B cell (primary cell): ENCODE results near the gene NFYC. TPM values are rescaled to one million over a fixed set of nuclear protein-coding genes. Genes with fewer than 3 reads are reported as not detected.
A peak's percentile ranks its signal among the peaks of the same experiment; 100 is the strongest.

Experiments used
- ATAC-seq: fragments of 200-7000 bp; cut with Tn5 transposase; one replicate; pipeline ENCODE4 v1.10.0; 2021; ENCODE audit warnings: low read depth, mild to moderate bottlenecking, moderate number of reproducible peaks, moderate library complexity
- CTCF ChIA-PET: fragments of 350-600 bp; sonication (Branson Sonifier 250); formaldehyde crosslinking; loops from one replicate; lab custom pipeline; 2021; ENCODE audit warnings: antibody characterized with exemption, inconsistent platforms; lab: Charles Lee
- POLR2A ChIA-PET: fragments of 350-600 bp; sonication (Branson Sonifier 250); formaldehyde crosslinking; loops from one replicate; lab custom pipeline; 2021; ENCODE audit warnings: antibody characterized with exemption; lab: Charles Lee
- DNase-seq: peaks from one replicate; pipeline ENCODE4 v3.0.0; 2013
- H2AFZ ChIP-seq: 2 replicates; pipeline ENCODE4 v1.6.1; 2012; ENCODE audit warnings: mild to moderate bottlenecking, low read depth, low read length; ENCODE audit not compliant: insufficient read depth, poor library complexity, severe bottlenecking
- H3K27ac ChIP-seq, 2 donors: 1 replicate in 1 of 2; 2 replicates in 1 of 2; pipeline ENCODE4 v1.5.1; 2012 to 2013; ENCODE audit warnings: low read length in 2 of 2, mild to moderate bottlenecking in 2 of 2, moderate library complexity in 1 of 2
- H3K27me3 ChIP-seq, 4 experiments: fragments of 200-600 bp in 1 of 4; sonication (generic) in 1 of 4; replicated peaks in 1 of 4; 1 replicate in 2 of 4; 2 replicates in 2 of 4; pipeline versions ENCODE4 v1.6.1 to v1.7.0; 2013 to 2016; ENCODE audit warnings: low read length in 3 of 4, mild to moderate bottlenecking in 2 of 4, mixed read lengths in 1 of 4, moderate library complexity in 1 of 4; ENCODE audit not compliant: insufficient read depth in 4 of 4, control insufficient read depth in 3 of 4; ENCODE audit errors: control extremely low read depth in 1 of 4
- H3K36me3 ChIP-seq, 2 experiments: replicated peaks in 1 of 2; 1 replicate in 1 of 2; 2 replicates in 1 of 2; pipeline versions ENCODE4 v1.6.1 to v1.7.1; 2013; ENCODE audit warnings: low read length in 1 of 2; ENCODE audit not compliant: insufficient read depth in 2 of 2, control insufficient read depth in 1 of 2; ENCODE audit errors: control extremely low read depth in 1 of 2, extremely low read depth in 1 of 2
- H3K4me1 ChIP-seq, 2 donors: fragments of 200-600 bp in 1 of 2; sonication (generic) in 1 of 2; 1 replicate in 1 of 2; 2 replicates in 1 of 2; pipeline versions ENCODE4 v1.5.1 to v1.6.1; 2013 to 2017; ENCODE audit warnings: low read length in 2 of 2; ENCODE audit not compliant: control insufficient read depth in 2 of 2, insufficient read depth in 2 of 2
- H3K4me2 ChIP-seq: replicated peaks from 2 replicates; pipeline ENCODE3; 2012; ENCODE audit warnings: mild to moderate bottlenecking, low read depth, low read length; ENCODE audit not compliant: poor library complexity, severe bottlenecking
- H3K4me3 ChIP-seq, 5 experiments: fragments of 200-600 bp in 1 of 5; sonication (generic) in 1 of 5; 1 replicate in 3 of 5; 2 replicates in 2 of 5; pipeline versions ENCODE4 v1.5.1 to v1.7.0; 2011 to 2016; ENCODE audit warnings: low read length in 4 of 5, mild to moderate bottlenecking in 4 of 5, low read depth in 2 of 5, control low read depth in 1 of 5, moderate library complexity in 1 of 5; ENCODE audit not compliant: insufficient read depth in 1 of 5; ENCODE audit errors: control extremely low read depth in 1 of 5, extremely low read depth in 1 of 5
- H3K79me2 ChIP-seq: fragments of 200-600 bp; sonication (generic); one replicate; pipeline ENCODE4 v1.6.0; 2016; ENCODE audit warnings: low read length; ENCODE audit not compliant: control insufficient read depth, insufficient read depth
- H3K9ac ChIP-seq: fragments of 200-600 bp; sonication (generic); 2 replicates; pipeline ENCODE4 v1.6.1; 2017; ENCODE audit warnings: mild to moderate bottlenecking, low read length, moderate library complexity
- H3K9me3 ChIP-seq, 3 donors: one replicate each; pipeline versions ENCODE4 v1.6.1 to v1.7.1; 2013; ENCODE audit warnings: low read length in 2 of 3; ENCODE audit not compliant: control insufficient read depth in 2 of 3, insufficient read depth in 1 of 3; ENCODE audit errors: control extremely low read depth in 1 of 3
- H4K20me1 ChIP-seq: 2 replicates; pipeline ENCODE4 v1.6.0; 2012; ENCODE audit warnings: mild to moderate bottlenecking, low read length; ENCODE audit not compliant: insufficient read depth, control insufficient read depth, poor library complexity, severe bottlenecking
- H3K27ac Mint-ChIP-seq: one replicate; pipeline ENCODE4 v1.8.0; 2021; ENCODE audit warnings: mixed read lengths
- H3K27me3 Mint-ChIP-seq: one replicate; pipeline ENCODE4 v1.8.0; 2021; ENCODE audit warnings: mixed read lengths
- H3K4me1 Mint-ChIP-seq: one replicate; pipeline ENCODE4 v1.8.0; 2021; ENCODE audit warnings: mixed read lengths
- H3K4me3 Mint-ChIP-seq: one replicate; pipeline ENCODE4 v1.8.0; 2021; ENCODE audit warnings: mixed read lengths
- H3K9me3 Mint-ChIP-seq: one replicate; pipeline ENCODE4 v1.8.0; 2022; ENCODE audit warnings: mixed read lengths; ENCODE audit not compliant: insufficient read depth
- EZH2 ChIP-seq: IDR thresholded peaks from 2 replicates; pipeline ENCODE4 v1.6.1; 2012; ENCODE audit warnings: borderline replicate concordance, low read depth, mild to moderate bottlenecking, moderate library complexity, low read length; ENCODE audit not compliant: insufficient read depth, poor library complexity, severe bottlenecking
- WGBS: methylation state at CpG from one replicate; pipeline ENCODE4 v1.1.5; 2013; ENCODE audit warnings: missing lambda C conversion rate; ENCODE audit not compliant: insufficient coverage; 5-methylcytosine and 5-hydroxymethylcytosine counted together
- intact Hi-C: fragments of 100-400 bp; cut with micrococcal nuclease; formaldehyde crosslinking; loops from one replicate; pipeline ENCODE4 v1.10.0; 2022
- polyA plus RNA-seq: library from polyadenylated mRNA; depleted of rRNA; stranded (reverse); fragments of >200 nt; gene quantifications from 2 replicates; pipeline ENCODE4 v1.2.3, GENCODE V29; 2012
- total RNA-seq, 2 donors: library from RNA; stranded (reverse); fragments of 120-200 nt in 1 of 2; gene quantifications; 1 replicate in 1 of 2; 2 replicates in 1 of 2; pipeline versions ENCODE4 v1.2.3 to v1.2.4, GENCODE V29; 2013 to 2022
- TF ChIP-seq, protein P1 (sequence below): fragments of 200-600 bp; IDR thresholded peaks from one replicate; pipeline ENCODE4 v1.8.0; 2022; ENCODE audit warnings: antibody characterized with exemption, mild to moderate bottlenecking

Gene NFYC
- total and polyA plus RNA-seq, 2 donors (not counting 1 experiment from before 2014, with no cell fraction given), result 88.7 to 123 TPM

DNA sequence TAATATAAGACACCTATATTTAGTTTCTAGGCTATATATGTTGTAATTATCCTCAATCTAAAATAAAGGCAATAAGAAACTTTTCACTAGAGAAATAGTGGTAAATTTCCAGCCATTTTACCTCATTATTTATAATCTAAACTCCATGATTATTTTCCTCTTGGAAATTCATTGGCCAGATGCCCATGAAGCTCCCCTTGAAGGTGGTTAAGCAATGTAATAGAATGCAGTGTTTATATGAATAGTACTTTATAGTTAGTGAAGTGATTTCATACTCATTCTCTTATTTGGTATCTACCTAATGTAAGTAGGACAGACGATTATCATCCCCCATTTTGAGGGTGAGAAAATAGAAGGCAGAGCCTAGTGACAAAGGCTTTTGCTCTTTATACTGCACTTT lies 26.5 kb downstream of the NFYC start:
- POLR2A ChIA-PET, result interaction anchor here (1.5 kb wide), 1 partner anchor 27 kb away, joined by 3 read pairs; the partner anchor contains the start of gene NFYC
- ATAC-seq (no peak), DNase-seq (no peak)
- Histone ChIP-seq H2AFZ (no peak overlapping the region), H3K79me2 (peaks cover 96% of the 10 kb centered on the region), H4K20me1 (peaks cover 10% of the 10 kb centered on the region), H3K9ac (no peak overlapping the region), H3K4me1 (peaks cover 27 to 28% of the 10 kb centered on the region in 2 donors), H3K36me3 (peaks cover 0 to 15% of the 10 kb centered on the region in 2 experiments), H3K4me3 (no peak overlapping the region), H3K27me3 (no peaks in the 10 kb centered on the region), H3K9me3 (no peaks in the 10 kb centered on the region), H3K27ac (peak overlapping the region in 1 of 2 donors; percentile 17), H3K4me2 (no peak overlapping the region)
- H3K4me1 Mint-ChIP-seq, result peaks cover 69% of the 10 kb centered on the region
- no peak overlapping the region for H3K4me3 Mint-ChIP-seq
- no peaks in the 10 kb centered on the region for H3K27me3 Mint-ChIP-seq
- H3K9me3 Mint-ChIP-seq, result no peaks in the 10 kb centered on the region
- no peak overlapping the region for H3K27ac Mint-ChIP-seq
- TF ChIP-seq, protein P1, sequence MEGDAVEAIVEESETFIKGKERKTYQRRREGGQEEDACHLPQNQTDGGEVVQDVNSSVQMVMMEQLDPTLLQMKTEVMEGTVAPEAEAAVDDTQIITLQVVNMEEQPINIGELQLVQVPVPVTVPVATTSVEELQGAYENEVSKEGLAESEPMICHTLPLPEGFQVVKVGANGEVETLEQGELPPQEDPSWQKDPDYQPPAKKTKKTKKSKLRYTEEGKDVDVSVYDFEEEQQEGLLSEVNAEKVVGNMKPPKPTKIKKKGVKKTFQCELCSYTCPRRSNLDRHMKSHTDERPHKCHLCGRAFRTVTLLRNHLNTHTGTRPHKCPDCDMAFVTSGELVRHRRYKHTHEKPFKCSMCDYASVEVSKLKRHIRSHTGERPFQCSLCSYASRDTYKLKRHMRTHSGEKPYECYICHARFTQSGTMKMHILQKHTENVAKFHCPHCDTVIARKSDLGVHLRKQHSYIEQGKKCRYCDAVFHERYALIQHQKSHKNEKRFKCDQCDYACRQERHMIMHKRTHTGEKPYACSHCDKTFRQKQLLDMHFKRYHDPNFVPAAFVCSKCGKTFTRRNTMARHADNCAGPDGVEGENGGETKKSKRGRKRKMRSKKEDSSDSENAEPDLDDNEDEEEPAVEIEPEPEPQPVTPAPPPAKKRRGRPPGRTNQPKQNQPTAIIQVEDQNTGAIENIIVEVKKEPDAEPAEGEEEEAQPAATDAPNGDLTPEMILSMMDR, result no peak
- TF ChIP-seq EZH2, result no peak
- CTCF ChIA-PET, result interaction anchor here (1.0 to 1.5 kb wide), 3 partner anchors 12 to 56 kb away, joined by 3 to 4 read pairs (median 3); no protein-coding TSS in a partner anchor
- no CpG with 5 or more reads among the region's 1 CpG for WGBS
- intact Hi-C loops, result no loop called here

GRCh38 chr1:40720493-40720892 lies 29.0 kb downstream of the NFYC start:
- no peaks in the 10 kb centered on the region for H3K27me3 Mint-ChIP-seq
- Histone ChIP-seq H3K4me2 (no peak overlapping the region), H3K4me3 (no peak overlapping the region), H3K9ac (no peak overlapping the region), H3K79me2 (peaks cover 98% of the 10 kb centered on the region), H3K36me3 (peaks cover 2 to 22% of the 10 kb centered on the region in 2 experiments), H3K4me1 (peaks cover 12 to 15% of the 10 kb centered on the region in 2 donors), H2AFZ (no peak overlapping the region), H3K27me3 (no peaks in the 10 kb centered on the region), H4K20me1 (peaks cover 17% of the 10 kb centered on the region), H3K27ac (peak overlapping the region; percentile 13 to 29), H3K9me3 (no peaks in the 10 kb centered on the region)
- H3K9me3 Mint-ChIP-seq, result no peaks in the 10 kb centered on the region
- peaks cover 70% of the 10 kb centered on the region for H3K4me1 Mint-ChIP-seq
- intact Hi-C loops, result no loop called here
- no peak overlapping the region for H3K27ac Mint-ChIP-seq
- no peak for ATAC-seq
- ChIA-PET POLR2A (no interaction called here), CTCF (interaction anchor here (1.0 to 1.7 kb wide), 4 partner anchors 12 to 95 kb away, joined by 3 to 5 read pairs (median 4); no protein-coding TSS in a partner anchor)
- 100% methylated on average over 1 of the region's 3 CpGs for WGBS
- H3K4me3 Mint-ChIP-seq, result no peak overlapping the region
- DNase-seq, result no peak
- TF ChIP-seq EZH2, result no peak
- TF ChIP-seq, protein P1, result no peak
